Activated CD4-positive, CD25-positive, alpha-beta regulatory T cell (primary cell): Measurements from ENCODE around the gene CCDC184.

Experiments
- DNase-seq, 4 experiments: peaks; one replicate each; lab custom pipeline; 2025; lab: John Stamatoyannopoulos, UW

CCDC184 gene

DNA sequence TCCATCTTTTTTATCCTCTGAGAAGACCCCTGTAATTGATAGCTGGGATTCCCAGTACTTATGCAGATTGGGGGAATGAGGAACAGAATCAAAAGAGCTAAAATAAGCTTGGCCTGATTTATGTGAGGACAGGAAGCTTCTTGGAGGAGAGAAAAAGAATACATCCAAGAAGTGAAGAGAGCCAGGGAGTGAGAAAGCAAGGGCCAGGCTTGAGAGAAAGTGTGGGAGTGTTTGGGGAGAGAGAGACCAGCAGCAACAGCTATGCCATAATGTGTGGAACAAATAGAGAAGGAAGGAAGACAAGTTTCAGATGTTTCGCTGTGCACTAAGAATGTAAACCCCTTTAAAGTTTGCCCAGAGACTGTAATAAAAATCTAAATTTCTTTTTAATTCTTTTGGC lies 4.0 kb upstream of the CCDC184 start:
- no peak for DNase-seq

DNA sequence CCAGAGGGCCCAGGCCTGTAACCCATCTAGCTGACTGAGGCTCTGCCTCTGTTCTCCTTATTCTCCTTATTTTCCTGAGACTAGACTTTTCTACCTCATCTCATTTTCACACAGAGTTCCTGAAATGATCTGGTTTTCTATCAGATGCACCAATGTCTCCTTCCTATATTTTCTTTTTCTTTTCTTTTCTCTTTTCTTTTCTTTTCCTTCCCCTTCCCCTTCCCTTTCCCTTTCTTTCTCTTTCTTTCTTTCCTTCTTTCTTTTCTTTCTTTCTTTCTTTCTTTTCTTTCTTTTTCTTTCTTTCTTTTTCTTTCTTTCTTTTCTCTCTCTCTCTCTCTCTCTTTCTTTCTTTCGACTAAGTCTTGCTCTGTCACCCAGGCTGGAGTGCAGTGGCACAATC lies 3.0 kb upstream of the CCDC184 start:
- DNase-seq, result no peak

DNA sequence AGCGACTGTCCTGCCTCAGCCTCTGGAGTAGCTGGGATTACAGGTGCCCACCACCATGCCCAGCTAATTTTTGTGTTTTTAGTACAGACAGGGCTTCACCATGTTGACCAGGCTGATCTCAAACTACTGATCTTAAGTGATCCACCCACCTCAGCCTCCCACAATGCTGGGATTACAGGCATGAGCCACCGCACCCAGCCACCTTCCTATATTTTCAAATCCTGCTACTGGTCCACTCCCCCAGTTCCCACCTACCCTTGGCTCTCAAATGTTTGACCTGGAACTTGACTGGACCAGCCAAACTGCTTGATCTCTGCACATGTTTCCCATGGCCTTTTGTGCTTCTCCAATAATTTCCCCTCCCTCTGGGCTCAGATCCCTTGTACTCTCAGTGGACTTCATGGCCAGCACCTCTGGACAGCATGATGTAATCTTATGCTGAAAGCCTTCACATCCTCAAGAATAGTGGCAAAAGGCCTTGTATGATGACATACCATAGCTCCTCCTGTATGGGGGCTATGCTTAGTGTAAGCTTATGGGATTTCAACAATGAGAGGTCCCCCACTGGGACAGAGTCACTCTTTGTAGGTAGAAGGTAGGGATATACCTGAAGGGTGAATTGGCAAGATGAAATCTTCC lies 2.5 kb upstream of the CCDC184 start:
- no peak for DNase-seq

DNA sequence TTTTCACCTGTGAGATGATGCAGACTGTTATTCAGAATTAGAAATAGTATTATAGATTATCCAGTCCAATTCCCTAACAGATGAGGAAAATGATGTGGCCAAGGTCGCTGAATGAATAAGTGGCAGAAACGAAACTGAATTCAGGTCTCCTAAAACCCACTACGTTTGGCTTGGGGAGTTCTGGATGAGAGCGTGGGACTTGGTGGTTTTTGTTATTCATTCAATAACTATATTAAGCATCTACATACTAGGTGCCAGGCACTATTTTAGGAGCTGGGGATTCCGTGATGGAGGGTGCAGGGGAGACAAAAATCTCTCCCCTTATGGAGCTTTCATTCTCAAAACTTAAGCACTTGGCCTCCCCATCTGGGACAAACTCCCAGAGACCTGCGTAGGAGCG lies 813 bp upstream of the CCDC184 start:
- no peak for DNase-seq

DNA sequence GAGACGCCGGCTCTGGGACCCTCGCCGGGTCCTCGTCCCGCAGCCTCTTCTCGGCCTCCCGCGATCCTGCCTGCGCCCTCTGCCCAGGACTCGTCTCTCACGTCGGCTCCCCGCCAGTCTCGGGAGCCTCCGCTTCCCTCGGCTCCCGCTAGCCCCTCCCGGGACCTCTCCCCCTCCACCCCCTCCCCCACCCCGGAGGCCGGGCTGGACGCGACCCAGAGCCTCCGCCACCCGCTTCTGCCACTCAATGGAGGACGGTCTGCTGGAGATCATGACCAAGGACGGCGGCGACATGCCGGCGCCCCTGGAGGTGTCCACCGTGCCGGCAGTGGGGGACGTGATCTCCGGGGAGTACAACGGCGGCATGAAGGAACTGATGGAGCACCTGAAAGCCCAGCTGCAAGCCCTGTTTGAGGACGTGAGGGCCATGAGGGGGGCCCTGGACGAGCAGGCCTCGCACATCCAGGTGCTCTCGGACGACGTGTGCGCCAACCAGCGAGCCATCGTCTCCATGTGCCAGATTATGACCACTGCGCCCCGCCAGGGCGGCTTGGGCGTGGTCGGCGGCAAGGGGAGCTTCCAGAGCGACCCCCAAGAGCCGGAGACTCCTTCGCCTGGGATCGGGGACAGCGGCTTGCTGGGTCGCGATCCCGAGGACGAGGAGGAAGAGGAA lies 568 bp downstream of the CCDC184 start:
- no peak for DNase-seq

DNA sequence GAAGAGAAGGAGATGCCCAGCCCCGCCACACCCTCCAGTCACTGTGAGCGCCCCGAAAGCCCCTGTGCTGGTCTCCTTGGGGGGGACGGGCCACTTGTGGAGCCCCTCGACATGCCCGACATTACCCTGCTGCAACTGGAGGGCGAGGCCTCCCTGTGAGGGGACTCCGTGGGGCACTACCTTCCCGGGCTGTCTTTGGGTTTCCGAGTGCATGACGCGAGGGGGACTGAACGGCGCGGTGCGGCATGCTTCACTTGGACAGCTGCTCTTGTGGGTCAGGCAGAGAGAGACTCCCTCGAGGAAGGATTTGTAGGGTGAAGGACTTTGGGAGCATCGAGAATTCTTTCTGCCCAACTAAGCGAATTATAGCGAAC lies 1.1 kb downstream of the CCDC184 start:
- no peak for DNase-seq

DNA sequence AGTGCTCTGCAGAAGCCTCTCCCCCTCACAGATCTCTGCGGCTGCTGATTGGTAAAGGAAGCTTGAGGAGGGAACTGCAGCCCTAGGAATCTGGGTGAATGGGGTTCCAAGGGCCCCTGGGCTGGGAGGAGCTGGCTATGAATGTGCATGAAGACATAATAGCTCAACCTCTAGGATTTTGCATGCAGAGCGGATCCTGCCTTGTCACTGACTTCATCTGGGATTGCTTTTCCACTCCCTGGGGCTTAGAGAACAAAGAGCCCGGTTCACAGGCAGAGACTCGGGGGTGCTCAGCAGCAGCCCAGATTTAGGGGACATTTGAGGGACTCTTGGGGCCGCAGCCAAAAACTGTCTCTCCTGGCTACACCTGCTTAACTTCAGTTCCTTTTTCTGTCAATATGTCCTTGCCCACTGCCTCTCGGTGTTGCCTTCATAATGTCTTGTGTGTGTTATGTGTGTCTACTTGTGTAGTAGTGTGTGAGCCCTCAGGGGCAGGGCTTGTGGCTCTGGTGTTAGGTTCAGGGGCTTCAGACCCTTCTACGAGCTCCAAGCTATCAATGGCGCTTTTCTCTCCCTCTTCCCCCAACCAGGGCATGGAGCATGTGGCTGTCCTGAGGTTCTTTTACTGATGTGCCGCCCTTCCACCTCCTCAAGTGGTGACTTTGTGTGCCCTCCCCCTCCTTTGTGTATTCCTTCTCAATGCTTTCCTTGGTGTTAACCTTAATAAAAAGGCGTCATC lies 1.9 kb downstream of the CCDC184 start:
- no peak for DNase-seq

DNA sequence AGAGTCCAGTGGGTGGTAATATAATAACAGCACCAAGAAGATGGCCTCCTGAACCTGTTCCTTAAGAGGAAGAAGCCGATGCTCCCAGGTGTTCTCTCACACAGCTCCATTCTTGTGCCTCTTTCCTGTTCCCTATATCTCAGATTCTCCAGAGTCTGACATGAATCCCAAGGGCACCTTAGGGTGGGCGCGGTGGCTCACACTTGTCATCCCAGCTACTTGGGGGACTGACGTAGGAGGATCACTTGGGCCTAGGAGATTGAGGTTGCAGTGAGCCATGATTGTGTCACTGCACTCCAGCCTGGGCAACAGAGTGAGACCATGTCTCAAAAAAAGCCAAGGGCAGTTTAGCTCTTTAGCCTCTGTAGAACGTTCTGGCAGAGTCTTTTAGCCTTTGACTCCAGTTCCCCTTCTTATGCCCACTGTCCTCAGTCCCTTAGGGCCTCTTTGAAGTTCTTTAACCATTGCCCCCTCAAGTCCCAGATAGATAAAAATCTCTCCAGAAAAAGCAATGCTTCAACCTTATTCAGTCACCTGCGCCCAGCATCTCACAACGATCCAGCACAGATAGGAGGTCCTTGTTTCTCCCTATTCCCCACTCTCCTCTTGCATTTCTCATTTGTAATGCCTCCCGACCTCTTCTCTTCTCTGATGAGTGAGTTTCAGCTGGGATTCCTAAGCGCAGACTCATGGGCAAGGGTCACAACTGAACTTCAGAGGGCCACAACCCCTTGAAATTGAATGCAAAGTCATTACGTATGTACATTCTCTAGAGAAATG lies 4.7 kb downstream of the CCDC184 start:
- no peak for DNase-seq

DNA sequence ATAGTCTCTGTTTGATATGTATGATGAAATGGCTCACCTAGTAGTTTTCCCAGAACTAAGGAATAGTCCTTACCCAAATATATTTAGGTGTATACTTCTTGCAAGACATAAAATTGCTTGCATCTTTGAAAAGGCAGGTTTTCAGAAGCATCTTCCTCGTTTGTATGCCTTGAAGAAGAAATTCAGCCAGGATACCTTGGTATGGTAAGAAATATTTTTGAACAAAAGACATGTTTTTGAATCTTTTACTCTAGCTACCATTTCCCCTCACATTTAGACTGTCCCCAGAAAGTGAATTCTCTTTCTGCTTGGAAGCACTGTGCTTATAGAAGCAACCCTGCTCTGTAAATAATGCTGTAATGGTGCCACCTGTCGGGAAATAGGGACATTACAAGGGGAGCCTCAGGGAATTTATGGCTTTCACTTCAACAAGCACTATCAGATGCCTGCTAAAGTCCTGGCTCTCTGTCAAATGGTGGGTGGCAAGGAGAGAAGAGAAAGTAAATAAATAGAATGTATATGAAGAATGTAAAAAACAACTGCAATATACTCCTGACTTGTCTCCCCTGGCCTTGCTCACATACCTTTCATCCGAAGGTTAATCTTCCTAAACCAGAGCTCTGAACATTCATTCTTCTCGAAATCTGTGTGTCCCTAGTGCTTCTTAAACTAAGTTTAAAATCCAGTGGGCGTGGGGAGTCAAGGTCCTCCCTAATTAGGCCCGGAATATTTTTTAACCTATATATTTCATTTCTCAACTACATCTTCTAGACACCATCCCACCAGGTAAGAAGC lies 6.1 kb downstream of the CCDC184 start:
- DNase-seq, result peak; percentile 14 to 61 (median 48)

DNA sequence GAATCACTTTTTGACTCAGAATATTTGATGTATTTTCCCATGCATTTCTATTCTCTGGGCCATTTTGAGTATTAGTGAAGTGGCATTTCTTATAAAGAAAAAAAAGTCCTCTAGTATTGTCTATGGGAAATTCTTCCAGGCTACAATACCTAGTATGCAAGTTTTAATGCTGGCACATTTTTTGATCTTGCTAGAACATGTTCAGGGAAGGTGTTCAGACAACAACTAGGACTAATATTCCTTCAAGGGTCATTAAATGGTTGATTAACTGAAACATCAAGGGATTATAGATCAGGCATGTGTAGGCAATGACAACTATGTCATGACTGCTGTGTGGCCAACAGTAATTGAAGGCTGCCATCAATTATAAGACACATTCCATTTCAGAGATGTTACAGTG lies 7.7 kb downstream of the CCDC184 start:
- DNase-seq, result no peak

DNA sequence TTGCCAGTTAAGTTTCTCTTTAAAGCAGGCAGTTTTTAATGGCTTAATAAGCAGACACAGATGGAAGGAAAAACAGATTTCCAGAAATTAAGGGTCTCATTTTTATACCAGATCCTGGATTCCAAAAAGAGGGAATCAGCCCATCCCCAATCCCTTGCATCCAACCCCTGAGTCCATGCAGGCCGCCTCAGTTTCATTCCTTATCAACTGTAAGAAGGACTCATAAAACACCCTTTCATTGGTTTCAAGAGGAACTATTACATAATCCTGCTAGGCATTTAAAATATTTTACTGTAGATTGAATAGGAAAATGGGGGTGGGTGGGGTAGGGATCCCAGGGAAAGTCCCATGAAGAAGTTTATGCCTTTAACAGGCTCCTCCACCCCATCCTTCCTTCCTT lies 9.4 kb downstream of the CCDC184 start:
- DNase-seq, result no peak

DNA sequence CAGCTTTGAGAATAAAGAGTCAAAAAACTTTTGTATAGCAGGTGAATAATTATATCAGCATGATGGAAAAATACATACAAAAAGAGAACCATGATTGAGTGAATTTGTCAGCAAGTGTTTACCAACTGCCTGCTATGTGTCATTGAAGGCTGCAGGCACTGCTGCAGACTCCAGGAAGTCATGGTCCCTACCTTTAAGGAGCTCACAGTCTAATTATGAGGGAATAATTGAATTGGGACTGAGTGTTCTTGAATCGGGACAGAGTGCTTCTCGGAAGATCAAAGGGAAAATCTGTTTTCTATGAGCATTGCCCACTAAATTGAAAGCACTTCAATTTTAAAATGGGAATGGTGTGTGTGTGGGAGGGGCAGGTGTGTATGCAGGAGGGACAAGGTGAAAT lies 10.2 kb downstream of the CCDC184 start:
- DNase-seq, result no peak

DNA sequence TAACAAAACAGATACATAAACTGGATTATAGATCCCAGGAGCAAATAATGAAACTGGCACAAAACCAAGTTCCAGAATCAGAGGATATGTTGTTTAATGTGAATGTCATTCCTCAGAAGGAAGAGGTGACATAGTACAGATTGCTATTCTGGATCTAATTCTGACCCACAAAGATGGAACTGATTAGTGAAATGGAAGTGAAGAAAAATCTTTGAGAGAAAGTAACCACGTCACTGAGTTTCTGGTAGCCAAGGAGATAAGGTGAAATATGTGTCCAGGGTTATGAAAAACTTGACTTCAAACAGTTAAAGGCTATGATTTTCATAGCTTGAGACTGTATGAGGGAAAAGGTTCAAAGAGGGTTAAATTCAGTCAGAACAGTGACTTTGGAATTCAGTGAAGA lies 11.4 kb downstream of the CCDC184 start:
- no peak for DNase-seq

DNA sequence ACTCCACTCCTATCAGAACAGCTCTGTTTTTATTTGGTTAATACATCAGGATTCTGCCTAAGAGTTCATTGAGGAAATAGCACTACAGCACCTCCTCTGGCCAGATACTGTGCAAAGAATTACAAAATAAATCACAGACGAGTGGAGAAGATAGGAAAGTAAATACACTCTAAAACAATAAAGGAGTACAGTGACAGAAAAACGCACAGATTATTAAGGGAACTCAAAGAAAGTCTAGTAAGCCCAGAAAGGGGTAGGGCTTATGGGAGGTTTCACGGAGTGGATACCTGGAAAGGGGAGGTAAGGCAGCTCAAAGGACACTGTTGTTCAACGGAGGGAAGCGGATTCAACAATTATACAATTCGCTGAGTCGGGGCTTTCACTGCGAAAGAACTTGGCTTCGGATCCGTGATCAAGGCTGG lies 14.1 kb downstream of the CCDC184 start:
- no peak for DNase-seq

DNA sequence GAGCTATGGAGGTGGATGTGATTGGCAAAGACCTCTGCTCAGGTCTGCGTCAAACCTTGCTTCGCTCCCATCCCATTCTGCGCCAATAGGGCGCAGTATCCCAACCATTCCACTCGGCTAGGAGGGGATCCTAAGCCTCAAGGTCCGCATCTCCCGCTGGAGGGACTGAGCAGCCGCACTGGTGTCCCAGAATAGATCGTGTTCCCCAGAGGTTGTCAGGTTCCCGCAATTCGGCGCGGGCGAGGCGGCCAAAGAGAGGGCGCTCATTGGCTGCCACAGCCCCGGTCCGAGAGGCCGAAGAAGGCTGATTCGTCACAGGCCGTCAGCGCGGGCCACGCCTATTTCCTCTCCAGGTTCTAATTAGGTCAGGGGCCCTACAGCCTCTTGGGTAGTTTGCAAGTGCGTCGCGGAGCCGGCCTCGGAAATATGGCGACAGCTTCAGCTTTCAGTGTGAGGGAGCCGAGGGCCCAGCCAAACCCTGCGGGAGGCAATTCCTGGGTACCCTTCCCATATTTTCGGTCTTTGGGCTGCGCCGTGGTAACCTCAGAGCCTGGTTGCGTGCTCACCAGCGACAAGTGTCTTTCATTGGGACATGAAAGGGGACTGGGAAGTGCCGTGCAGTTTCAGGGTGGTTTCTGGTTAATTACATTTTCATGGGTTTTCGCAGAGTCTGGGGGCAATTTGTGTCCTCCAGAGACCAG lies 14.7 kb downstream of the CCDC184 start:
- DNase-seq, result peak; percentile 71 to 77 (median 74)

DNA sequence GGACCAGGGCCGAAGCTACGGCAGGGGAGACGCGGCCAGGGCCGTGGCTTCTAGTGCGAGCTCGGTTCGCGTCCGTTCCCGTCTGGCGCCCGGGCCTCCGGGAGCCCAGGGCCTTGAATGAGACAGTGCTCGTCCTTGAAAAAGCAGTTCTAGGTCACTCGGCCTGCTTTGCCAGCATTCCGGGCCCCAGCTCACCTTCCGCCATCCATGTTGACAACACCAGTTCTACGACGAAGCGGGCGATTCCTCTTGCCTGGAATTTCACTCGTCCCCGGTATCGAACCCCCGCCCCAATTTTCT lies 15.2 kb downstream of the CCDC184 start:
- DNase-seq, result peak in 2 of 4 experiments; percentile 24 to 29

DNA sequence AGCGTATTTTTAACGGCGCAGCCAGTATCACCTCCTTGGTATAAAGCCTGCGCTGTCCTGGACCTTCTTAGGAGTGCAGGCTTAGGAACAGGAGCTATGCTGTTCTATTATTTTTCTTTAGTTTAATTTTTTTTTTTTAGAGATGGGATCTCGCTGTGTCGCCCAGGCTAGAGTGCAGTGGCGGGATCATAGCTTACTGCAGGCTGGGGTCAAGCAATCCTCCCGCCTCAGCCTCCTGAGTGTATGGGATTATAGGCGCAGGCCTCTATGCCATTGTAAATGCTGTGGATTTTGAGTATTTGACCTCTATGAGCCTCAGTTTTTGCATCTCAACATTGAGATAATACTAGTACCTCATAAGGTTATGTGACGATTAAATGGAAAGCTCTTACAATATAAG lies 15.5 kb downstream of the CCDC184 start:
- no peak for DNase-seq

DNA sequence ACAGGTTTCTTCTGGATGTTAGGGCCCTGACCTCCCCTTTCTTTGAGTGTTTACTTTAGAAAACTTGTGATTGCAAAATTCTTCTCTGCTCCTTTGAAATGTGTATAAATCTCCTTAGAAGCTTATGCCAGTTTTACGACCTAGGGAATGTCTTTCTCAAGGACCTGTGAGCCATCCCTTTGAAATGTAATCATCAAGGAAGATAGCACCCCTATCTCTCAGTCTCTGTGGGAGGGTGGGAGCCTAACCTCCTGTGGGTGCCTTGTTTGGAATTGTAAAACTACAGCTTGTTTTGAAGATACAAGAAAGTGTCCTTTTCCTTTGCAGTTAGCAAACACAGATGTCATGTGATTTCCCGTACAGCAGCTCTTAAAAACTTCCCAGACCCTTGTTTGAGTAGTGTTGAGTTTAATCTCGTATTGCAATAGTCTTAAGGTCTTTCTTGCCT lies 16.4 kb downstream of the CCDC184 start:
- no peak for DNase-seq

DNA sequence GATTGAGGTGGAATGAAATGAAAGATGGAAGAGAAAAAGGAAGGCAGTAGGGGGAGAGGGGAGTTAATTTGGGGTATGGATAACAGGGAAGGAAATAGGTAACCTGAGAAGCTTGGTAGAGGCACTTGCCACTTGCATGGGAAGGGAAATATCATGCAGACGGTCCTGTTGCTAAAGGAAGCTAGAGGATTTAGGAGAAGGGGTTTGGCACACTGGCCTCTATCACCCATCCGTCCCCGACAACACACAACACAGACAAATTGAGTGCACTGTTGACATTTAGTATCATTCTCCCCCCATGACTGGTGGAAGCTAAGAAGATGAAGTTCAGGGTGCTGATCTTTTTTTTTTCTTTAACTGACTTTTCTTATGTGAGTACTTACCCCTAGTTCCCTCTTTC lies 17.6 kb downstream of the CCDC184 start:
- DNase-seq, result no peak

DNA sequence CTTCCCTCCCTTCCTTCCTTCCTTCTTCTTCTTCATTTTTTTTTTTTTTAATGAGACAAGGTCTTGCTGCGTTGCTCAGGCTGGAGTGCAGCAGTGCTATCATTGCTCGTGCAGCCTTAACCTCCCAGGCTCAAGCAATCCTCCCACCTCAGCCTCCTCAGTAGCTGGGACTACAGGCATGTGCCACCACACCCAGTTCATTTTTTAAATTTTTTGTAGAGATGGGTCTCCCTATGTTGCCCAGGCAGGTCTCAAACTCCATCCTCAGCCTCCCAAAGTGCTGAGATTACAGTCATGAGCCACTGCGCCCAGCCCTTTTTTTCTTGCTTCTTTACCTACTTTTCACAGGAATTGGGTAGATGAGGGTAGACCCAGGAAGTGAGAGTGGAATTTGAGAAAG lies 18.1 kb downstream of the CCDC184 start:
- DNase-seq, result no peak

DNA sequence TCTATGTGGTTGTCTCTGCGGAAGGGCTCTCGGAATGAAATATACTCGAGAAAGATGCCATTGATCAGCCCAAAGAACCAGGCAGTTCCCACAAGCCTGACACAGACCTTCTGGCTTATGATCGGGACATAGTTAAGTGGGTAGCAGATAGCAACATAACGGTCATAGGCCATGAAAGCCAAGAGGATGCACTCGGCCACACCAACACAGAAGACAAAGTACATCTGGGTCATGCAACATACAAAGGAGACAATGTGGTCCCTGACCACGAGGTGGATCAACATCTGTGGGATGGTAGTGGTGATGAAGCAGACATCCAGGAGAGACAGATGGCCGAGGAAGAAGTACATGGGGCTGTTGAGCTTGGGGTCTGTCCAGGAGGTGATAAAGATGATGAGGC lies 19.3 kb downstream of the CCDC184 start:
- no peak for DNase-seq
